Daoy (cell line): ENCODE data around the gene VWA8. TPM values are rescaled to one million over a fixed set of nuclear protein-coding genes. Genes with fewer than 3 reads are reported as not detected.
"Not testable (repeated sequence)": the region's sequence is repeated elsewhere in the genome, so short reads cannot be mapped to it uniquely, and the experiment has no call there.

Experiments
- DNase-seq: peaks from one replicate; pipeline ENCODE4 v3.0.0-alpha.2; 2015; ENCODE audit warnings: low read depth
- total RNA-seq: library from RNA; depleted of rRNA; stranded (reverse); fragments of >200 nt; shearing (Covaris generic); gene quantifications from 2 replicates; pipeline ENCODE4 v1.2.3, GENCODE V29; 2014

The VWA8 gene
- total RNA-seq, 1 experiment from 2014 or later: 10.1 TPM

DNA sequence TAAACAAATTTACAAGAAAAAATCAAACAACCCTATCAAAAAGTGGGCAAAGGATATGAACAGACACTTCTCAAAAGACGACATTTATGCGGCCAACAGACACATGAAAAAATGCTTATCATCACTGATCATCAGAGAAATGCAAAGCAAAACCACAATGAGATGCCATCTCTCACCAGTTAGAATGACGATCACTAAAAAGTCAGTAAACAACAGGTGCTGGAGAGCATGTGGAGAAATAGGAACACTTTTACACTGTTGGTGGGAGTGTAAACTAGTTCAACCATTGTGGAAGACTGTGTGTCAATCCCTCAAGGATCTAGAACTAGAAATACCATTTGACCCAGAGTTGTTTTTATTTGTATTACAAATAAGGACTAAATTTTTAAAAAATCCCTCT lies 215.4 kb downstream of the VWA8 start:
- not testable (repeated sequence) for DNase-seq

DNA sequence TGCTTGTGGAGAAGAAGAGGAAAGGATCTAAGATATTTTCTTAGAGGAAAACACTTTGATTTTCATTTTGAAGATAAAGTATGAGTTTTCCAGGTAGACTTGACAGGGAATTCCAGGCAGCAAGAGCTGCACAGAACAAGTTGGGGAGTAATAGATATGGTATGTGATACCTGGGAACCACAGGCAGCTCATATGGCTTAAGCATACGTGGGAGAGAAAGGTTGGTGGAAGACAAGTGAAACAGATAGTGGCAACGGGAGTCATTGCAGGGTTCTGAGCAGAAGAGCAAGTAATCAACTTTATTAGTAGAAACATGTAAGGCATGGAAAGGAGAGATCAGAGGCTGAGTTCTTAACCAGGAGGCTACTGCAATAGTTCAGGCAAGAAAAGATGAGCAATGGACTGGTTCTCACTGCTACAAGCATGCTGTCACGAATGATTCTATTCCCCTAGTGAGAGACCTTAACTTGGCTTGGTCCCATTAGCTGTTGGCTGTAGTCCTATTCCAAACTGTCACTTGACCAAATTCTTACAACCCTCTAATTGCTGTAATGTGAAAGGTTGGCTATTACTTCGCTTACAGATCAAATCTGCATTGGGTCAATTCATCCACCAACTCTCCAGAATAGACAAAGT lies 217.9 kb downstream of the VWA8 start:
- DNase-seq: no peak

GRCh38 chr13:41740479-41740878 lies 220.4 kb downstream of the VWA8 start:
- no peak for DNase-seq

DNA sequence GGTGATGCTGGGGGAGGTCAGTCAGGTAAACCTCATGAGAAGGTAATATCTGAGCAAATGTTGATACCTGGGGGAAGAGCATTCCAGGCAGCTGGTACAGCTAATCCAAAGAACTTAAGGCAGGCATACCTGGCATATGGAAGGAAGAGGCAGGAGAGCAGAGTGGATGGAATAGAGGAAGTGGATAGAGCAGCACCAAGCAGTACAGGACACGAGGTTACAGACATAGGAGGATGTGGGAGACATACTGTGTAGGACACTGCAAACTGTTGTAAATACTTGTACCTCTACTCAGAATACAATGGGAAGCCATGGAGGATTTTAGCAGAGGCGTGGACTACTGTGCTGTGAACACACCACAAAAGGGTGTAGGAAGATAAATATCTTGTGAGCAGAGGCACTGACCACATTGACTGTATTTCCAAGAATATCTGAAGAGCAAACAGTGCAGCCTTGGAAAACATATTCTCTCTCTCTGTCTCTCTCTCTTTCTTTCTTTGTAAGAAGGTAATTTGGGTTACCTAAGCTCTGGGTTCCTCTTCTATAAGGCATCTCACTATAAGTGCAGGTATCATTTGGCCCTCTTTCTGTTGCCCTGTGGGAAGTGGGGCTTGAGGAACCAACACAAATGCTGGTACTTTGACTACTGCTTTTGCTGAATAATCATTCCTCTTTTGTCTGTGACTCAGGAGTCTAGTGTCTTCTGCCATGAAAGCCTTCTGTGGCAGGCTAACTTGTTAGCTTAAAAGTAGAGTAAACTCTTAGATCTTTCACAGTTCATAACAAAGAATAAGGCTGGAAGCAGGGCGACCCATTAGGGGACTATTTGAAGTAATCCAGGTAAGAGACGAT lies 238.0 kb downstream of the VWA8 start:
- DNase-seq: no peak

- no peak for DNase-seq
These were observed 239.9 kb downstream of the VWA8 start for GRCh38 chr13:41720839-41721561.

DNA sequence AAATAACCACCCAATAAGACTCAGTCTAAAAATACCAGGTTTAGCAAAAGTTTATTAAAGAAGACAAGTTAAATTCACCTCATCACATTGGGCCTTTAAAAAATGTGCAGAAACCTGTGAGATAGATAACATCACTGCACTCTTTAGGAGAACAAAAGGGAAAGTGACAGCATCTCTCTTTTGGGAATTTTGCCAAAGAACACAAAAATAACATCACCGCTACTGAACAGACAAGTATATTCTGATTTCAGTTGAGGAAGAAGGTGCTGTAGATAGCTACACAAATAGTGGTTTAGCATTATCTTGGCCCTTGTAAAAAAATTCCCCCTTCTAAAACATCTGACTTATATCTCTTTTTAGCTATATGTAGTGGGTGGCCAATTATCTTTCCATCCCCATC lies 244.7 kb downstream of the VWA8 start:
- no peak for DNase-seq

GRCh38 chr13:41713405-41713804 lies 247.5 kb downstream of the VWA8 start:
- no peak for DNase-seq

GRCh38 chr13:41710771-41711170 lies 250.1 kb downstream of the VWA8 start:
- DNase-seq: no peak

GRCh38 chr13:41709511-41709910 lies 251.4 kb downstream of the VWA8 start:
- DNase-seq: no peak

- no peak for DNase-seq
These were observed 252.2 kb downstream of the VWA8 start for GRCh38 chr13:41708713-41709112.

DNA sequence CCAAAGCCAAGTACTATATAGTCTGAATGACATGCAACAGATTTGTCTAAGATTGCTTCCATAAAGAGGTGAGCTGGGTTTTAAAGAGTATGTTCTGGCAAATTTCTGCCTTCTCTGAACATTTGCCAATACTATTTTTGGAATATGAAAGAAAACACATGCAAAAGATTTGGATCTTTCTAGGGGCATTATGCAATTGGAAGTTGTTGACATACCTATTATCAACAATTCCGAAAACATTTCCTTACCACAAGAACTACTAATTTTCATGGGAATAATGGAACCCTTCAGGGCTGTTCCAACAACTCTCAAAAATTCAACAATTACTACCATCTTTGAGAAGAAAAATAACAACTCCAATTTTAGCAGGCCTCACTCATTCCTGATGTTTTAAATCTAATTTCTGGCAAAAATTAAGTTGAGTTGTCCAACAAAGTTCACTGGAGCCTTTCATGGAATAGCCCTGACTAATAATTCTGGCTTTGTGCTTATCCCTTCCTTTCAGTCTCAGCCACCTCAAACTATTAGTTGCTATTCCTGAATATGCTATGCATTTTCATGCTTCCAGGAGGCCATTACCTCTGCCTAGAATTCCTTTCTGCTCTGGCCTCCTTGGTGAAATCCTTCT lies 253.6 kb downstream of the VWA8 start:
- DNase-seq: no peak

GRCh38 chr13:41706152-41706551 lies 254.8 kb downstream of the VWA8 start:
- DNase-seq: no peak

- no peak for DNase-seq
These were observed 258.4 kb downstream of the VWA8 start for GRCh38 chr13:41702540-41702939.

DNA sequence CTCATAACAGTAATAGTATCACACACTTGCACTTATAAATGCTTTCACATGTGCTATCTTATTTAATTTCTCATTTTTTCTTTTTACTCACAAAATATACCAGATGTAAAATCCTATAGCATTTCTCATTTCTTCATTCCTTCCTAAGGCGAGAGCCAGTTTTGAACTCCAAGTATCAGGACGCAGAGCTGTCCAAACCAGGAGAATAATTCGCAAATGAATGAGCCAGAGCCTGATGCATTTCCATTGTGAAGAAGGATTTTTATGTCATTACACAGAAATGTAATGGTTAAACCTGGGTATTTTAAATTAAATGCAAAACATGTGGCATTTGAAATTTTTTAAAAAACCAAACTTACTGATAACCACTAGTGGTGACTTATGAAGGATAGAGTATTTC lies 259.2 kb downstream of the VWA8 start:
- DNase-seq: no peak

- peak; percentile 55 for DNase-seq
These were observed 260.1 kb downstream of the VWA8 start for GRCh38 chr13:41700790-41701310.

- peak; percentile 2 for DNase-seq
These were observed 261.1 kb downstream of the VWA8 start for GRCh38 chr13:41699759-41700158.

DNA sequence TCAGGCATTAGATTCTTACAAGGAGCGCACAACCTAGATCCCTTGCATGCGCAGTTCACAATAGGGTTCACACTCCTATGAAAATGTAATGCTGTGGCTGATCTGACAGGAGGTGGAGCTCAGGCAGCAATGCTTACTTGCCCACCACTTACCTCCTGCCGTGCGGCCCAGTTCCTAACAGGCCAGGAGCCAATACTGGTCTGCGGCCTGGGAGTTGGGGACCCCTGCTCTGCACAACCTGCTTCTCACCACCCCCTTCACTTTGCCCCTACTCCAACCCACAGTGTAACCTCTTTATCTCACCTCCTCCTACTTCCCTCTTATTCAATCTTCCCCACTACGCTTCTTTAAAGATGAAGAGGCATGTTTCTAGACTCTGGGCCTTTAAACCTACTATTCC lies 263.3 kb downstream of the VWA8 start:
- no peak for DNase-seq

DNA sequence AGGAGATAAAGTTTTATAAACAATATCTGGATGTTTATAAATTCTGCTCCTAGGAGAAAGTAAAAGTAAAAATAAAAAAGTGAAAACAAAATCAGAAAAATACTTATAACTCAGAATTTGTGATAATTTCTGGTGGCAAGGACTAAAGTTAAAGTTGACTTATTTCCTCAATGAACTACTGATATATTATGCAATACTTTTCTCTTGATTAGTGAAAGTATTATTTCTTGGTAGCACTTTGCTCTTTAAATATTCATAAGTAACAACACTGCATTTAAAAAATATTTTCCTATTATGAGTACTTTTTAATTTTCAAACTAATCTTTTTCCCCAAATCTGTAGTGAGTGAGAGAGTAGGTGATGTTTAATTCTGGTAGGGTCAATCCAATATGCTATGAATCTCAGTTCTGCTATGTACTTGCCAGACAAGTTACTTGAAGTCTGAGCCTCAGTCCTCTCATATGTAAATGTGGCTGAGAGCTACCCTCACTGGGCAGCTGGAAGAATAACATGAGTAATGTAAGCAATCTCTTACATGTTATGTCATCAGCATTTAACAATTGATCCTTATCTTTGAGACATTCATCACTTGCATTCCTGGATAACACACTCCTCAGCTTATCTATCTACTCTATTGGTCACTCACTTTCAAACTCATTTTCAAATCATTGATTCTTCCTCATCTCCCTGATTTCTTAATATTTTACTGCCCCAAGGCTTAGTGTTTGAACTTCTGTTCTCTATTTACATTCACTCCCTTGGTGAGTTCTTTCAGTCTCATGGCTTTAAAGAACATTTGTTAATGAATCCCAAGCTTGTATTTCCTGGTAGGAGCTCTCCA lies 264.5 kb downstream of the VWA8 start:
- DNase-seq: peak; percentile 76

DNA sequence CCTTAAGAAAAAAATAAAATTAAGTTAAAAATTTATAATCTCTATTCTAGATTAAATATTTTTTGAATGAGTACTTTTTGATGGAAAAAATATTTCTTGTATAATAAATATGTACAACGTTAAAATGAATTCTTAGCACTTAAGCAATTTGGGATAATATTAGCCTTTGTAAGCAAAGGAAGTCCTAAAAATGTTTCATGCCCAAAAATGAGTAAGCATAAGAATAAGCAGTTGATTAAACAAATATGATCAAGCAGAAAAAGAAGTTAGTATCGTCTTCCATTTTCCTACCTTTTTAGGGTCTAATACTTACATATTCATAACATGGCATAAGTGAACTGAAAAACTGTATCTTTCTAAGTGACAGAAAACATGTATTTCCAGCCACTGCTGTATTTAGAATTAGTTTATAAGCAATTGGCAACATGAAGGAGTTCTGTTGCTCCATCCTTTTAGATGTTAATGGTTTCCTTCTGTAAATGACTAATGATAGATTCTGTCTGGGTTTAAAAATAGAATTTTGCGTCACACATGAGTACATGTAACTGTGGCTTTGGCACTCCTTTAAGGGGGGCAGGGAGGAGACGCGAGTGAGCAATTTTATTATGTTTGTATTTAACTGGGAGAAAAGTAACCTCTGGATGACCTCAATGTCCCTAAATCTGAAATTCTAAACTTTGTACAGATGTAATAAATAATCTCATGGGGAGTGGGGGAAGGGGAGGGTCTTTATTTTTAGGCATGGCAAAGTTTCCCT lies 266.2 kb downstream of the VWA8 start:
- peak; percentile 78 for DNase-seq

DNA sequence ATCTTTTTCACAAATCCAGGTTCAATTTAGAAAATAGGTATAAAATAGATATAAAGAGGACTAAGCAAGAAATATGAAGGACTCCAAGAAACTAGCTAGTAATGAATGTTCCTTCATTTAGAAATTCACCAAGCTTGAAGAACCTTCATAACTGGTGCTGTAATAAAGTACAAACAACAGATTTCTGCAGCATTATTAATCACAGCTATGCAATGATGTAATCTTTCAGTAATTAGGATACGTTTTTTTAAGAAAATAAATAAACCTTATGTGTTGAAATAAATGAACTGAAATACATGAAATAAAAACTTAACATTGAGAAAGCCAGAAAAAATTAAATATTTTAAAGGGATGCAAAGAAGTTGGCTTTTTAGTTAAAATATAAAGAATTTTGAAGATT lies 267.5 kb downstream of the VWA8 start:
- no peak for DNase-seq
